Measurements from ENCODE around the gene GHRH. TPM values are rescaled to one million over a fixed set of nuclear protein-coding genes. Genes with fewer than 3 reads are reported as not detected.
A peak's percentile ranks its signal among the peaks of the same experiment; 100 is the strongest.

The GHRH gene
- total and polyA plus RNA-seq, 2 donors (not counting 1 experiment from before 2014, with no cell fraction given) = not detected

- WGBS (ENCODE audit: insufficient coverage) = 93% methylated on average over 3 of the region's 4 CpGs
- Histone ChIP-seq H2AFZ (ENCODE audit: insufficient read depth, low read depth, low read length, poor library complexity, severe bottlenecking) (no peak overlapping the region), H3K4me1 (ENCODE audit: control insufficient read depth in 2 of 2, insufficient read depth in 2 of 2, low read length in 2 of 2) (peaks cover 19 to 24% of the 10 kb centered on the region in 2 donors), H3K27ac (ENCODE audit: low read length in 2 of 2) (no peak overlapping the region), H3K9me3 (ENCODE audit: control extremely low read depth in 1 of 3, control insufficient read depth in 2 of 3, insufficient read depth in 1 of 3, low read length in 2 of 3) (no peaks in the 10 kb centered on the region), H4K20me1 (ENCODE audit: control insufficient read depth, insufficient read depth, low read length, poor library complexity, severe bottlenecking) (no peaks in the 10 kb centered on the region), H3K4me2 (replicated peaks; ENCODE audit: low read depth, low read length, poor library complexity, severe bottlenecking) (no peak overlapping the region), H3K36me3 (replicated peaks in 1 of 2; ENCODE audit: control extremely low read depth in 1 of 2, control insufficient read depth in 1 of 2, extremely low read depth in 1 of 2, insufficient read depth in 2 of 2, low read length in 1 of 2) (peaks cover 5 to 11% of the 10 kb centered on the region in 2 experiments), H3K27me3 (replicated peaks in 1 of 4; ENCODE audit: control extremely low read depth in 1 of 4, control insufficient read depth in 3 of 4, insufficient read depth in 4 of 4, low read length in 3 of 4) (no peaks in the 10 kb centered on the region), H3K9ac (ENCODE audit: low read length) (no peak overlapping the region), H3K79me2 (ENCODE audit: control insufficient read depth, insufficient read depth, low read length) (peaks cover 45% of the 10 kb centered on the region), H3K4me3 (ENCODE audit: control extremely low read depth in 1 of 5, extremely low read depth in 1 of 5, insufficient read depth in 1 of 5, low read depth in 2 of 5, low read length in 4 of 5) (no peak overlapping the region)
- H3K9me3 Mint-ChIP-seq (ENCODE audit: insufficient read depth) = no peaks in the 10 kb centered on the region
- H3K4me3 Mint-ChIP-seq = peak overlapping the region; percentile 29
- ChIA-PET POLR2A (interaction anchor here (0.8 to 2.6 kb wide), 2 partner anchors 11 to 36 kb away, joined by 4 to 8 read pairs; no protein-coding TSS in a partner anchor), CTCF (interaction anchor here (1.2 to 1.8 kb wide), 3 partner anchors 18 to 246 kb away, joined by 3 to 5 read pairs (median 4); no protein-coding TSS in a partner anchor)
- ATAC-seq (ENCODE audit: low read depth) = no peak
- no peak for DNase-seq
- peaks cover 24% of the 10 kb centered on the region for H3K4me1 Mint-ChIP-seq
- no peaks in the 10 kb centered on the region for H3K27me3 Mint-ChIP-seq
- intact Hi-C loops (cut with micrococcal nuclease) = no loop called here
- H3K27ac Mint-ChIP-seq = no peak overlapping the region
- no peak for TF ChIP-seq EZH2 (IDR thresholded peaks at IDR 0.05; ENCODE audit: borderline replicate concordance, insufficient read depth, low read depth, low read length, poor library complexity, severe bottlenecking)
- no peak for TF ChIP-seq CTCF (IDR thresholded peaks at IDR 0.05)
Observed at GRCh38 chr20:37288091-37288490, 26.5 kb upstream of the GHRH start.

- Histone ChIP-seq H3K9me3 (ENCODE audit: control extremely low read depth in 1 of 3, control insufficient read depth in 2 of 3, insufficient read depth in 1 of 3, low read length in 2 of 3) (no peaks in the 10 kb centered on the region), H3K79me2 (ENCODE audit: control insufficient read depth, insufficient read depth, low read length) (peaks cover 22% of the 10 kb centered on the region), H3K36me3 (replicated peaks in 1 of 2; ENCODE audit: control extremely low read depth in 1 of 2, control insufficient read depth in 1 of 2, extremely low read depth in 1 of 2, insufficient read depth in 2 of 2, low read length in 1 of 2) (no peaks in the 10 kb centered on the region), H3K4me2 (replicated peaks; ENCODE audit: low read depth, low read length, poor library complexity, severe bottlenecking) (no peak overlapping the region), H3K9ac (ENCODE audit: low read length) (no peak overlapping the region), H2AFZ (ENCODE audit: insufficient read depth, low read depth, low read length, poor library complexity, severe bottlenecking) (no peak overlapping the region), H4K20me1 (ENCODE audit: control insufficient read depth, insufficient read depth, low read length, poor library complexity, severe bottlenecking) (no peaks in the 10 kb centered on the region), H3K4me3 (ENCODE audit: control extremely low read depth in 1 of 5, extremely low read depth in 1 of 5, insufficient read depth in 1 of 5, low read depth in 2 of 5, low read length in 4 of 5) (no peak overlapping the region), H3K27me3 (replicated peaks in 1 of 4; ENCODE audit: control extremely low read depth in 1 of 4, control insufficient read depth in 3 of 4, insufficient read depth in 4 of 4, low read length in 3 of 4) (no peaks in the 10 kb centered on the region), H3K27ac (ENCODE audit: low read length in 2 of 2) (no peak overlapping the region), H3K4me1 (ENCODE audit: control insufficient read depth in 2 of 2, insufficient read depth in 2 of 2, low read length in 2 of 2) (peaks cover 12 to 16% of the 10 kb centered on the region in 2 donors)
- H3K27ac Mint-ChIP-seq = no peak overlapping the region
- CTCF ChIA-PET = interaction anchor here (1.1 to 1.6 kb wide), 3 partner anchors 12 to 235 kb away, joined by 3 read pairs; no protein-coding TSS in a partner anchor
- no peaks in the 10 kb centered on the region for H3K9me3 Mint-ChIP-seq (ENCODE audit: insufficient read depth)
- DNase-seq (no peak), ATAC-seq (ENCODE audit: low read depth) (no peak)
- no peak for TF ChIP-seq CTCF (IDR thresholded peaks at IDR 0.05)
- no peak for TF ChIP-seq EZH2 (IDR thresholded peaks at IDR 0.05; ENCODE audit: borderline replicate concordance, insufficient read depth, low read depth, low read length, poor library complexity, severe bottlenecking)
- intact Hi-C loops (cut with micrococcal nuclease) = no loop called here
- H3K27me3 Mint-ChIP-seq = no peaks in the 10 kb centered on the region
- POLR2A ChIA-PET = no interaction called here
- H3K4me3 Mint-ChIP-seq = no peak overlapping the region
- WGBS (ENCODE audit: insufficient coverage) = 97% methylated on average over 9 of the region's 12 CpGs
- peaks cover 10% of the 10 kb centered on the region for H3K4me1 Mint-ChIP-seq
Observed at GRCh38 chr20:37285664-37286374, 24.2 kb upstream of the GHRH start.
